Choroid plexus epithelial cell (primary cell): ENCODE results near the gene TSR1.

Source experiments
- DNase-seq: peaks from one replicate; pipeline ENCODE4 v3.0.0-alpha.2; 2010; ENCODE audit warnings: low read depth
- H3K4me3 ChIP-seq: 2 replicates; pipeline ENCODE4 v1.5.1; 2011; ENCODE audit warnings: low read depth, mild to moderate bottlenecking, control low read depth, low read length, moderate library complexity
- CTCF ChIP-seq: conservative IDR thresholded peaks from 2 replicates; pipeline ENCODE4 v1.5.1; 2011; ENCODE audit warnings: low read depth, mild to moderate bottlenecking, control low read depth, inconsistent platforms, low read length, moderate library complexity

The TSR1 gene

GRCh38 chr17:2337544-2338314 is 1.5 kb upstream of the TSR1 start:
- DNase-seq: peak; percentile 59
- H3K4me3 ChIP-seq: peak overlapping the region; percentile 71
- no peak for TF ChIP-seq CTCF

GRCh38 chr17:2336852-2337543 is 741 bp upstream of the TSR1 start, which contains the start of gene SGSM2:
SGSM2 (plus strand) TSS chr17:2337501; CDS start chr17:2337689, 188 bp downstream.
- peak within 1 kb of the TSS; percentile 71 for H3K4me3 ChIP-seq
- DNase-seq: peak; percentile 60
- no peak for TF ChIP-seq CTCF

GRCh38 chr17:2335726-2336214 is 487 bp downstream of the TSR1 start:
- TF ChIP-seq CTCF: no peak
- no peak for DNase-seq
- H3K4me3 ChIP-seq: peak overlapping the region; percentile 71

GRCh38 chr17:2331303-2331702 is 5.0 kb downstream of the TSR1 start:
- no peak for DNase-seq
- TF ChIP-seq CTCF: no peak
- no peak overlapping the region for H3K4me3 ChIP-seq

GRCh38 chr17:2323629-2324314 is 12.5 kb downstream of the TSR1 start:
- H3K4me3 ChIP-seq: no peak overlapping the region
- no peak for DNase-seq
- no peak for TF ChIP-seq CTCF

- DNase-seq: no peak
- H3K4me3 ChIP-seq: no peak overlapping the region
- TF ChIP-seq CTCF: no peak
Observed at GRCh38 chr17:2321399-2321798, 14.9 kb downstream of the TSR1 start.
